B cell (primary cell): ENCODE data around the gene FTO. TPM values are rescaled to one million over a fixed set of nuclear protein-coding genes. Genes with fewer than 3 reads are reported as not detected.

Source experiments
- ATAC-seq: fragments of 200-7000 bp; cut with Tn5 transposase; one replicate; pipeline ENCODE4 v1.10.0; 2021; ENCODE audit warnings: low read depth, mild to moderate bottlenecking, moderate number of reproducible peaks, moderate library complexity
- CTCF ChIA-PET: fragments of 350-600 bp; sonication (Branson Sonifier 250); formaldehyde crosslinking; loops from one replicate; lab custom pipeline; 2021; ENCODE audit warnings: antibody characterized with exemption, inconsistent platforms; lab: Charles Lee
- POLR2A ChIA-PET: fragments of 350-600 bp; sonication (Branson Sonifier 250); formaldehyde crosslinking; loops from one replicate; lab custom pipeline; 2021; ENCODE audit warnings: antibody characterized with exemption; lab: Charles Lee
- DNase-seq: peaks from one replicate; pipeline ENCODE4 v3.0.0; 2013
- H2AFZ ChIP-seq: 2 replicates; pipeline ENCODE4 v1.6.1; 2012; ENCODE audit warnings: mild to moderate bottlenecking, low read depth, low read length; ENCODE audit not compliant: insufficient read depth, poor library complexity, severe bottlenecking
- H3K27ac ChIP-seq, 2 donors: 1 replicate in 1 of 2; 2 replicates in 1 of 2; pipeline ENCODE4 v1.5.1; 2012 to 2013; ENCODE audit warnings: low read length in 2 of 2, mild to moderate bottlenecking in 2 of 2, moderate library complexity in 1 of 2
- H3K27me3 ChIP-seq, 4 experiments: fragments of 200-600 bp in 1 of 4; sonication (generic) in 1 of 4; replicated peaks in 1 of 4; 1 replicate in 2 of 4; 2 replicates in 2 of 4; pipeline versions ENCODE4 v1.6.1 to v1.7.0; 2013 to 2016; ENCODE audit warnings: low read length in 3 of 4, mild to moderate bottlenecking in 2 of 4, mixed read lengths in 1 of 4, moderate library complexity in 1 of 4; ENCODE audit not compliant: insufficient read depth in 4 of 4, control insufficient read depth in 3 of 4; ENCODE audit errors: control extremely low read depth in 1 of 4
- H3K36me3 ChIP-seq, 2 experiments: replicated peaks in 1 of 2; 1 replicate in 1 of 2; 2 replicates in 1 of 2; pipeline versions ENCODE4 v1.6.1 to v1.7.1; 2013; ENCODE audit warnings: low read length in 1 of 2; ENCODE audit not compliant: insufficient read depth in 2 of 2, control insufficient read depth in 1 of 2; ENCODE audit errors: control extremely low read depth in 1 of 2, extremely low read depth in 1 of 2
- H3K4me1 ChIP-seq, 2 donors: fragments of 200-600 bp in 1 of 2; sonication (generic) in 1 of 2; 1 replicate in 1 of 2; 2 replicates in 1 of 2; pipeline versions ENCODE4 v1.5.1 to v1.6.1; 2013 to 2017; ENCODE audit warnings: low read length in 2 of 2; ENCODE audit not compliant: control insufficient read depth in 2 of 2, insufficient read depth in 2 of 2
- H3K4me2 ChIP-seq: replicated peaks from 2 replicates; pipeline ENCODE3; 2012; ENCODE audit warnings: mild to moderate bottlenecking, low read depth, low read length; ENCODE audit not compliant: poor library complexity, severe bottlenecking
- H3K4me3 ChIP-seq, 5 experiments: fragments of 200-600 bp in 1 of 5; sonication (generic) in 1 of 5; 1 replicate in 3 of 5; 2 replicates in 2 of 5; pipeline versions ENCODE4 v1.5.1 to v1.7.0; 2011 to 2016; ENCODE audit warnings: low read length in 4 of 5, mild to moderate bottlenecking in 4 of 5, low read depth in 2 of 5, control low read depth in 1 of 5, moderate library complexity in 1 of 5; ENCODE audit not compliant: insufficient read depth in 1 of 5; ENCODE audit errors: control extremely low read depth in 1 of 5, extremely low read depth in 1 of 5
- H3K79me2 ChIP-seq: fragments of 200-600 bp; sonication (generic); one replicate; pipeline ENCODE4 v1.6.0; 2016; ENCODE audit warnings: low read length; ENCODE audit not compliant: control insufficient read depth, insufficient read depth
- H3K9ac ChIP-seq: fragments of 200-600 bp; sonication (generic); 2 replicates; pipeline ENCODE4 v1.6.1; 2017; ENCODE audit warnings: mild to moderate bottlenecking, low read length, moderate library complexity
- H3K9me3 ChIP-seq, 3 donors: one replicate each; pipeline versions ENCODE4 v1.6.1 to v1.7.1; 2013; ENCODE audit warnings: low read length in 2 of 3; ENCODE audit not compliant: control insufficient read depth in 2 of 3, insufficient read depth in 1 of 3; ENCODE audit errors: control extremely low read depth in 1 of 3
- H4K20me1 ChIP-seq: 2 replicates; pipeline ENCODE4 v1.6.0; 2012; ENCODE audit warnings: mild to moderate bottlenecking, low read length; ENCODE audit not compliant: insufficient read depth, control insufficient read depth, poor library complexity, severe bottlenecking
- H3K27ac Mint-ChIP-seq: one replicate; pipeline ENCODE4 v1.8.0; 2021; ENCODE audit warnings: mixed read lengths
- H3K27me3 Mint-ChIP-seq: one replicate; pipeline ENCODE4 v1.8.0; 2021; ENCODE audit warnings: mixed read lengths
- H3K4me1 Mint-ChIP-seq: one replicate; pipeline ENCODE4 v1.8.0; 2021; ENCODE audit warnings: mixed read lengths
- H3K4me3 Mint-ChIP-seq: one replicate; pipeline ENCODE4 v1.8.0; 2021; ENCODE audit warnings: mixed read lengths
- H3K9me3 Mint-ChIP-seq: one replicate; pipeline ENCODE4 v1.8.0; 2022; ENCODE audit warnings: mixed read lengths; ENCODE audit not compliant: insufficient read depth
- CTCF ChIP-seq: fragments of 200-600 bp; IDR thresholded peaks from one replicate; pipeline ENCODE4 v1.8.0; 2022; ENCODE audit warnings: antibody characterized with exemption, mild to moderate bottlenecking
- EZH2 ChIP-seq: IDR thresholded peaks from 2 replicates; pipeline ENCODE4 v1.6.1; 2012; ENCODE audit warnings: borderline replicate concordance, low read depth, mild to moderate bottlenecking, moderate library complexity, low read length; ENCODE audit not compliant: insufficient read depth, poor library complexity, severe bottlenecking
- WGBS: methylation state at CpG from one replicate; pipeline ENCODE4 v1.1.5; 2013; ENCODE audit warnings: missing lambda C conversion rate; ENCODE audit not compliant: insufficient coverage; 5-methylcytosine and 5-hydroxymethylcytosine counted together
- intact Hi-C: fragments of 100-400 bp; cut with micrococcal nuclease; formaldehyde crosslinking; loops from one replicate; pipeline ENCODE4 v1.10.0; 2022
- polyA plus RNA-seq: library from polyadenylated mRNA; depleted of rRNA; stranded (reverse); fragments of >200 nt; gene quantifications from 2 replicates; pipeline ENCODE4 v1.2.3, GENCODE V29; 2012
- total RNA-seq, 2 donors: library from RNA; stranded (reverse); fragments of 120-200 nt in 1 of 2; gene quantifications; 1 replicate in 1 of 2; 2 replicates in 1 of 2; pipeline versions ENCODE4 v1.2.3 to v1.2.4, GENCODE V29; 2013 to 2022

FTO gene
- total and polyA plus RNA-seq, 2 donors (not counting 1 experiment from before 2014, with no cell fraction given), result 26.5 to 68.5 TPM

- ChIA-PET POLR2A (no interaction called here), CTCF (no interaction called here)
- DNase-seq (no peak), ATAC-seq (no peak)
- Histone ChIP-seq H3K4me3 (no peak overlapping the region), H3K27me3 (no peaks in the 10 kb centered on the region), H3K27ac (no peak overlapping the region), H4K20me1 (no peaks in the 10 kb centered on the region), H3K4me2 (no peak overlapping the region), H3K9me3 (peaks cover 0 to 1% (median 0%) of the 10 kb centered on the region in 3 donors), H2AFZ (no peak overlapping the region), H3K4me1 (peaks cover 0 to 3% of the 10 kb centered on the region in 2 donors), H3K36me3 (peaks cover 0 to 7% of the 10 kb centered on the region in 2 experiments), H3K79me2 (no peaks in the 10 kb centered on the region), H3K9ac (no peak overlapping the region)
- H3K4me1 Mint-ChIP-seq, result peaks cover 17% of the 10 kb centered on the region
- TF ChIP-seq CTCF, result no peak
- TF ChIP-seq EZH2, result no peak
- intact Hi-C loops, result no loop called here
- no peak overlapping the region for H3K4me3 Mint-ChIP-seq
- H3K27ac Mint-ChIP-seq, result no peak overlapping the region
- H3K9me3 Mint-ChIP-seq, result no peaks in the 10 kb centered on the region
- no peaks in the 10 kb centered on the region for H3K27me3 Mint-ChIP-seq
- 89% methylated on average over 1 of the region's 1 CpG for WGBS
These were observed 145.0 kb downstream of the FTO start for GRCh38 chr16:53848950-53849349.

GRCh38 chr16:53849585-53849984 is 145.6 kb downstream of the FTO start:
- Mint-ChIP-seq H3K4me3 (no peak overlapping the region), H3K27ac (no peak overlapping the region), H3K27me3 (no peaks in the 10 kb centered on the region), H3K9me3 (no peaks in the 10 kb centered on the region), H3K4me1 (peaks cover 17% of the 10 kb centered on the region)
- H3K9me3 ChIP-seq, result peaks cover 0 to 2% (median 1%) of the 10 kb centered on the region in 3 donors
- CTCF ChIA-PET, result no interaction called here
- POLR2A ChIA-PET, result no interaction called here
- H4K20me1 ChIP-seq, result no peaks in the 10 kb centered on the region
- intact Hi-C loops, result no loop called here
- no peak overlapping the region for H3K4me2 ChIP-seq
- H3K27ac ChIP-seq, result no peak overlapping the region
- H3K4me3 ChIP-seq, result no peak overlapping the region
- H3K9ac ChIP-seq, result no peak overlapping the region
- H3K4me1 ChIP-seq, result peaks cover 0 to 3% of the 10 kb centered on the region in 2 donors
- DNase-seq (no peak), ATAC-seq (no peak)
- no peaks in the 10 kb centered on the region for H3K27me3 ChIP-seq
- peaks cover 0 to 7% of the 10 kb centered on the region in 2 experiments for H3K36me3 ChIP-seq
- 20% methylated on average over 1 of the region's 1 CpG for WGBS
- H3K79me2 ChIP-seq, result no peaks in the 10 kb centered on the region
- TF ChIP-seq EZH2, result no peak
- no peak for TF ChIP-seq CTCF
- H2AFZ ChIP-seq, result no peak overlapping the region
